Measurements from ENCODE around the gene EFCAB8.

The EFCAB8 gene

GRCh38 chr20:32846852-32847251 lies 11.9 kb upstream of the EFCAB8 start:
- no peak for TF ChIP-seq ZNF8 (CRISPR knock-in tag; IDR thresholded peaks at IDR 0.05)

GRCh38 chr20:32847964-32848363 lies 10.8 kb upstream of the EFCAB8 start:
- no peak for ATAC-seq
- no peak for TF ChIP-seq CSDC2 (CRISPR knock-in tag; IDR thresholded peaks at IDR 0.05)
- TF ChIP-seq GLIS3 (CRISPR knock-in tag; IDR thresholded peaks at IDR 0.05) = no peak
- TF ChIP-seq ZNF8 (CRISPR knock-in tag; IDR thresholded peaks at IDR 0.05) = no peak
- no peak for TF ChIP-seq ZFP3 (CRISPR knock-in tag; IDR thresholded peaks at IDR 0.05)
- no peak for TF ChIP-seq SNAI2 (CRISPR knock-in tag; IDR thresholded peaks at IDR 0.05)
- TF ChIP-seq BACH2 (CRISPR knock-in tag; IDR thresholded peaks at IDR 0.05; ENCODE audit: borderline replicate concordance) = no peak
- TF ChIP-seq, protein P1, sequence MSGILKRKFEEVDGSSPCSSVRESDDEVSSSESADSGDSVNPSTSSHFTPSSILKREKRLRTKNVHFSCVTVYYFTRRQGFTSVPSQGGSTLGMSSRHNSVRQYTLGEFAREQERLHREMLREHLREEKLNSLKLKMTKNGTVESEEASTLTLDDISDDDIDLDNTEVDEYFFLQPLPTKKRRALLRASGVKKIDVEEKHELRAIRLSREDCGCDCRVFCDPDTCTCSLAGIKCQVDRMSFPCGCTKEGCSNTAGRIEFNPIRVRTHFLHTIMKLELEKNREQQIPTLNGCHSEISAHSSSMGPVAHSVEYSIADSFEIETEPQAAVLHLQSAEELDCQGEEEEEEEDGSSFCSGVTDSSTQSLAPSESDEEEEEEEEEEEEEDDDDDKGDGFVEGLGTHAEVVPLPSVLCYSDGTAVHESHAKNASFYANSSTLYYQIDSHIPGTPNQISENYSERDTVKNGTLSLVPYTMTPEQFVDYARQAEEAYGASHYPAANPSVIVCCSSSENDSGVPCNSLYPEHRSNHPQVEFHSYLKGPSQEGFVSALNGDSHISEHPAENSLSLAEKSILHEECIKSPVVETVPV (CRISPR knock-in tag; IDR thresholded peaks at IDR 0.05) = no peak
- TF ChIP-seq ZFP30 (CRISPR knock-in tag; IDR thresholded peaks at IDR 0.05) = no peak
- TF ChIP-seq ZC3H10 (CRISPR knock-in tag; IDR thresholded peaks at IDR 0.05) = no peak
- TF ChIP-seq, protein P2, sequence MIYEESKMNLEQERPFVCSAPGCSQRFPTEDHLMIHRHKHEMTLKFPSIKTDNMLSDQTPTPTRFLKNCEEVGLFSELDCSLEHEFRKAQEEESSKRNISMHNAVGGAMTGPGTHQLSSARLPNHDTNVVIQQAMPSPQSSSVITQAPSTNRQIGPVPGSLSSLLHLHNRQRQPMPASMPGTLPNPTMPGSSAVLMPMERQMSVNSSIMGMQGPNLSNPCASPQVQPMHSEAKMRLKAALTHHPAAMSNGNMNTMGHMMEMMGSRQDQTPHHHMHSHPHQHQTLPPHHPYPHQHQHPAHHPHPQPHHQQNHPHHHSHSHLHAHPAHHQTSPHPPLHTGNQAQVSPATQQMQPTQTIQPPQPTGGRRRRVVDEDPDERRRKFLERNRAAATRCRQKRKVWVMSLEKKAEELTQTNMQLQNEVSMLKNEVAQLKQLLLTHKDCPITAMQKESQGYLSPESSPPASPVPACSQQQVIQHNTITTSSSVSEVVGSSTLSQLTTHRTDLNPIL (CRISPR knock-in tag; IDR thresholded peaks at IDR 0.05; ENCODE audit: low read depth) = no peak
- TF ChIP-seq TOX (CRISPR knock-in tag; IDR thresholded peaks at IDR 0.05; ENCODE audit: borderline replicate concordance) = no peak
- TF ChIP-seq POU6F1 (CRISPR knock-in tag; IDR thresholded peaks at IDR 0.05; ENCODE audit: borderline replicate concordance, low read depth) = no peak
- no peak for TF ChIP-seq ESRRG (CRISPR knock-in tag; IDR thresholded peaks at IDR 0.05)
- no peak for TF ChIP-seq OSR1 (CRISPR knock-in tag; IDR thresholded peaks at IDR 0.05)
- TF ChIP-seq ARNTL (CRISPR knock-in tag; IDR thresholded peaks at IDR 0.05; ENCODE audit: borderline replicate concordance, low read depth) = no peak

More at GRCh38 chr20:32846852-32847251, 11.9 kb upstream of the EFCAB8 start:
- ATAC-seq = no peak

DNA sequence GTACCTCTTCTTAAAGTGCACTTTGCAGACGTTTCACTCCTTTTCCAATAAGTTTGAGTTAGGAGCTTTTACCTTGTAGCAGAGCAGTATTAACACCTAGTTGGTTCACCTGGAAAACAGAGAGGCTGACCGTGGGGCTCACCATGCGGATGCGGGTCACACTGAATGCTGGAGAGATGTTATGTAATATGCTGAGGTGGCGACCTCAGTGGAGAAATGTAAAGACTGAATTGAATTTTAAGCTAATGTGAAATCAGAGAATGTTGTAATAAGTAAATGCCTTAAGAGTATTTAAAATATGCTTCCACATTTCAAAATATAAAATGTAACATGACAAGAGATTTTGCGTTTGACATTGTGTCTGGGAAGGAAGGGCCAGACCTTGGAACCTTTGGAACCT lies 9.9 kb upstream of the EFCAB8 start:
- TF ChIP-seq BACH2 (CRISPR knock-in tag; IDR thresholded peaks at IDR 0.05; ENCODE audit: borderline replicate concordance) (no peak), TCF4 (CRISPR knock-in tag; IDR thresholded peaks at IDR 0.05; ENCODE audit: borderline replicate concordance) (no peak), ISL1 (CRISPR knock-in tag; IDR thresholded peaks at IDR 0.05) (no peak)
- ATAC-seq = no peak

GRCh38 chr20:32849577-32849976 lies 9.1 kb upstream of the EFCAB8 start:
- TF ChIP-seq POU6F1 (CRISPR knock-in tag; IDR thresholded peaks at IDR 0.05; ENCODE audit: borderline replicate concordance, low read depth) (no peak), TSHZ2 (CRISPR knock-in tag; IDR thresholded peaks at IDR 0.05) (no peak), TCF4 (CRISPR knock-in tag; IDR thresholded peaks at IDR 0.05; ENCODE audit: borderline replicate concordance) (no peak), ZC3H10 (CRISPR knock-in tag; IDR thresholded peaks at IDR 0.05) (no peak), ZNF565 (CRISPR knock-in tag; conservative IDR thresholded peaks at IDR 0.05; ENCODE audit: low read depth) (no peak), GLIS3 (CRISPR knock-in tag; IDR thresholded peaks at IDR 0.05) (no peak), ZFP3 (CRISPR knock-in tag; IDR thresholded peaks at IDR 0.05) (no peak), BACH2 (CRISPR knock-in tag; IDR thresholded peaks at IDR 0.05; ENCODE audit: borderline replicate concordance) (no peak), ESRRG (CRISPR knock-in tag; IDR thresholded peaks at IDR 0.05) (no peak), ISL1 (CRISPR knock-in tag; IDR thresholded peaks at IDR 0.05) (no peak), ZNF8 (CRISPR knock-in tag; IDR thresholded peaks at IDR 0.05) (no peak), ZNF70 (CRISPR knock-in tag; IDR thresholded peaks at IDR 0.05) (no peak), ZFP30 (CRISPR knock-in tag; IDR thresholded peaks at IDR 0.05) (no peak), RARB (CRISPR knock-in tag; IDR thresholded peaks at IDR 0.05) (no peak)
- TF ChIP-seq, protein P1 (CRISPR knock-in tag; IDR thresholded peaks at IDR 0.05) = no peak
- TF ChIP-seq, protein P2 (CRISPR knock-in tag; IDR thresholded peaks at IDR 0.05; ENCODE audit: low read depth) = no peak
- TF ChIP-seq, protein P3, sequence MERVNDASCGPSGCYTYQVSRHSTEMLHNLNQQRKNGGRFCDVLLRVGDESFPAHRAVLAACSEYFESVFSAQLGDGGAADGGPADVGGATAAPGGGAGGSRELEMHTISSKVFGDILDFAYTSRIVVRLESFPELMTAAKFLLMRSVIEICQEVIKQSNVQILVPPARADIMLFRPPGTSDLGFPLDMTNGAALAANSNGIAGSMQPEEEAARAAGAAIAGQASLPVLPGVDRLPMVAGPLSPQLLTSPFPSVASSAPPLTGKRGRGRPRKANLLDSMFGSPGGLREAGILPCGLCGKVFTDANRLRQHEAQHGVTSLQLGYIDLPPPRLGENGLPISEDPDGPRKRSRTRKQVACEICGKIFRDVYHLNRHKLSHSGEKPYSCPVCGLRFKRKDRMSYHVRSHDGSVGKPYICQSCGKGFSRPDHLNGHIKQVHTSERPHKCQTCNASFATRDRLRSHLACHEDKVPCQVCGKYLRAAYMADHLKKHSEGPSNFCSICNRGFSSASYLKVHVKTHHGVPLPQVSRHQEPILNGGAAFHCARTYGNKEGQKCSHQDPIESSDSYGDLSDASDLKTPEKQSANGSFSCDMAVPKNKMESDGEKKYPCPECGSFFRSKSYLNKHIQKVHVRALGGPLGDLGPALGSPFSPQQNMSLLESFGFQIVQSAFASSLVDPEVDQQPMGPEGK (CRISPR knock-in tag; IDR thresholded peaks at IDR 0.05; ENCODE audit: borderline replicate concordance) = no peak
- ATAC-seq = no peak

Data from SK-N-SH treated with all-trans-retinoic acid at 6 μM for 48 hours (cell line).